Nephron progenitor cell (in vitro differentiated cells): Measurements from ENCODE around the gene DUSP28.
"Not testable (repeated sequence)": the region's sequence is repeated elsewhere in the genome, so short reads cannot be mapped to it uniquely, and the experiment has no call there.

Source experiments
- DNase-seq: peaks from one replicate; pipeline ENCODE4 v3.0.0; 2021
- H3K27ac Mint-ChIP-seq: 2 replicates; pipeline ENCODE4 v1.8.0; 2021; ENCODE audit warnings: mild to moderate bottlenecking, moderate library complexity, mixed read lengths
- H3K27me3 Mint-ChIP-seq: 2 replicates; pipeline ENCODE4 v1.8.0; 2021; ENCODE audit warnings: mild to moderate bottlenecking, low read depth, mixed read lengths; ENCODE audit not compliant: poor library complexity
- H3K36me3 Mint-ChIP-seq: 2 replicates; pipeline ENCODE4 v1.8.0; 2021; ENCODE audit warnings: low read depth, mixed read lengths
- H3K4me1 Mint-ChIP-seq: 2 replicates; pipeline ENCODE4 v1.8.0; 2021; ENCODE audit warnings: mixed read lengths
- H3K4me3 Mint-ChIP-seq: 2 replicates; pipeline ENCODE4 v1.8.0; 2021; ENCODE audit warnings: mild to moderate bottlenecking, moderate library complexity, mixed read lengths
- H3K9me3 Mint-ChIP-seq: 2 replicates; pipeline ENCODE4 v1.8.0; 2021; ENCODE audit warnings: mild to moderate bottlenecking, moderate library complexity, mixed read lengths
- TF ChIP-seq, protein P1 (sequence below): fragments of 200-600 bp; sonication (generic); IDR thresholded peaks from 2 replicates; pipeline ENCODE4 v1.5.0; 2021; ENCODE audit warnings: antibody characterized with exemption

Gene DUSP28

DNA sequence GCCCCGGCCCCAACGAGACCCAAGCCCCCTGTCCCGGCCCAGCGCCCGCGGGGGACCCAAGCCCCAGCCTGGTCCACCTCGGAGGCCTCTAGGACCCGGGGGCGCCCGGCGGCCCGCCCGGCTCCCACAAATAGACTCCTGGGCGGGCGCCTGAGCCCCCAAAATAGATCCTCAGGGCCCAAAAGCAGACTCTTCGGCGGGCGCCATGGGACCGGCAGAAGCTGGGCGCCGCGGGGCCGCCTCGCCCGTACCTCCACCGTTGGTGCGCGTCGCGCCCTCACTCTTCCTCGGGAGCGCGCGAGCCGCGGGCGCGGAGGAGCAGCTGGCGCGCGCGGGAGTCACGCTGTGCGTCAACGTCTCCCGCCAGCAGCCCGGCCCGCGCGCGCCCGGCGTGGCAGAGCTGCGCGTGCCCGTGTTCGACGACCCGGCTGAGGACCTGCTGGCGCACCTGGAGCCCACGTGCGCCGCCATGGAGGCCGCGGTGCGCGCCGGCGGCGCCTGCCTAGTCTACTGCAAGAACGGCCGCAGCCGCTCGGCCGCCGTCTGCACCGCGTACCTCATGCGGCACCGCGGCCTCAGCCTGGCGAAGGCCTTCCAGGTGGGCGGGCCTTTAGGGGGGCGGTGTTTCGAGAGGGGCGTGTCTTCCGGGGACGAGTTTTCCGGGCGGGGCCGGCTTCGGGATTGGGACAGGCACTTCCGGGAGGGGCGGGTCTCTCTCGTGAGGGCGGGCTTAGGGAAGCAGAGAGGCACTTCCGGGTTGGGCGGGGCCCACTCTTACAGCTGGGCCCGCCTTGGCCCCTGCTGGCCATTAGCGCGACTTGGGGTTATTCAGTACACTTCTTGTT, 545 bp downstream of the DUSP28 start:
- no peak overlapping the region for H3K27ac Mint-ChIP-seq
- TF ChIP-seq, protein P1, sequence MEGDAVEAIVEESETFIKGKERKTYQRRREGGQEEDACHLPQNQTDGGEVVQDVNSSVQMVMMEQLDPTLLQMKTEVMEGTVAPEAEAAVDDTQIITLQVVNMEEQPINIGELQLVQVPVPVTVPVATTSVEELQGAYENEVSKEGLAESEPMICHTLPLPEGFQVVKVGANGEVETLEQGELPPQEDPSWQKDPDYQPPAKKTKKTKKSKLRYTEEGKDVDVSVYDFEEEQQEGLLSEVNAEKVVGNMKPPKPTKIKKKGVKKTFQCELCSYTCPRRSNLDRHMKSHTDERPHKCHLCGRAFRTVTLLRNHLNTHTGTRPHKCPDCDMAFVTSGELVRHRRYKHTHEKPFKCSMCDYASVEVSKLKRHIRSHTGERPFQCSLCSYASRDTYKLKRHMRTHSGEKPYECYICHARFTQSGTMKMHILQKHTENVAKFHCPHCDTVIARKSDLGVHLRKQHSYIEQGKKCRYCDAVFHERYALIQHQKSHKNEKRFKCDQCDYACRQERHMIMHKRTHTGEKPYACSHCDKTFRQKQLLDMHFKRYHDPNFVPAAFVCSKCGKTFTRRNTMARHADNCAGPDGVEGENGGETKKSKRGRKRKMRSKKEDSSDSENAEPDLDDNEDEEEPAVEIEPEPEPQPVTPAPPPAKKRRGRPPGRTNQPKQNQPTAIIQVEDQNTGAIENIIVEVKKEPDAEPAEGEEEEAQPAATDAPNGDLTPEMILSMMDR = no peak

DNA sequence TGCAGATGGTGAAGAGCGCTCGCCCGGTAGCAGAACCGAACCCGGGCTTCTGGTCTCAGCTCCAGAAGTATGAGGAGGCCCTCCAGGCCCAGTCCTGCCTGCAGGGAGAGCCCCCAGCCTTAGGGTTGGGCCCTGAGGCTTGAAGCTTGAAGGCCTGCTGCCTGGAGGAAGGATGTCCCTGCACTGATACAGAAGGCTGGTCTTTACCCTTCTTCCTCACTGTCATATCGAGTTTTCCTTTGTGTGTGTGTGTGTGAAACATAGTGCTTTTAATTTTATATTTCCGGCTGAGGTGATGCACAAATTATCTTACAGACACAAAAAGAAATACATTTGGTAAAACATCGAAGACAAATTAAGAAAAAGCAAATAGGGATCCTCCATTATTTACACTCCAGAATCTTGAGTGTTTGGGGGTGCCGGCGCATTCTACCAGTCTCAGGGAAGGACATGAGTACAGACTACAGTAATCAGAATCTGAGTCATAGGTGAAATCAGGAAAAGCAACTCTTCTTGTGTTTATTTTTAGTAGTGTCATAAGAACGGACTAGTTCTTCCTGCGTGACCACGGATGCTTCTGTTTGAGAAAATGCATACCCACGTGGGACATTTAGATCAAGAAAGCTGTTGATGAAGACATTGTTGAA, 1.3 kb downstream of the DUSP28 start:
- H3K27ac Mint-ChIP-seq = no peak overlapping the region
- peak overlapping the region; percentile 82 for H3K4me3 Mint-ChIP-seq

More for the DNA sequence above, 545 bp downstream of the DUSP28 start:
- Mint-ChIP-seq H3K4me3 (peak overlapping the region; percentile 82), H3K36me3 (peaks cover 13% of the 10 kb centered on the region), H3K27me3 (peaks cover 3% of the 10 kb centered on the region), H3K9me3 (no peaks in the 10 kb centered on the region), H3K4me1 (peaks cover 37% of the 10 kb centered on the region)
- DNase-seq = peak; percentile 100

DNA sequence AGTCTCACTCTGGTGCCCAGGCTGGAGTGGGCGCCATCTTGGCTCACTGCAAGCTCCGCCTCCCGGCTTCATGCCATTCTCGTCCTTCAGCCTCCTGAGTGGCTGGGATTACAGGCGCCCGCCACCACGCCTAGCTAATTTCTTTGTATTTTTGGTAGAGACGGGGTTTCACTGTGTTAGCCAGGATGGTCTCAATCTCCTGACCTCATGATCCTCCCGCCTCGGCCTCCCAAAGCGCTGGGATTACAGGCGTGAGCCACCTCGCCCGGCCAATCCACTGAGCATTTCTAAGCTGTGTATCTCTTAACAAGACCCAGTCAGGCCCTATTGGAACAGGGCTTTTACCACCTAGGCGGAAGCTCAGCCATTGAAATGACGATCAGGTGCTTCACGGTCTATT, 3.1 kb downstream of the DUSP28 start:
- not testable (repeated sequence) for H3K27ac Mint-ChIP-seq, DNase-seq, H3K4me3 Mint-ChIP-seq, H3K9me3 Mint-ChIP-seq
- Mint-ChIP-seq H3K4me1 (peaks cover 46% of the 10 kb centered on the region), H3K27me3 (peaks cover 22% of the 10 kb centered on the region), H3K36me3 (peaks cover 12% of the 10 kb centered on the region)

More for the DNA sequence above, 1.3 kb downstream of the DUSP28 start:
- Mint-ChIP-seq H3K36me3 (peaks cover 13% of the 10 kb centered on the region), H3K9me3 (no peaks in the 10 kb centered on the region), H3K4me1 (peaks cover 42% of the 10 kb centered on the region), H3K27me3 (peaks cover 8% of the 10 kb centered on the region)
- TF ChIP-seq, protein P1 = no peak
- no peak for DNase-seq

DNA sequence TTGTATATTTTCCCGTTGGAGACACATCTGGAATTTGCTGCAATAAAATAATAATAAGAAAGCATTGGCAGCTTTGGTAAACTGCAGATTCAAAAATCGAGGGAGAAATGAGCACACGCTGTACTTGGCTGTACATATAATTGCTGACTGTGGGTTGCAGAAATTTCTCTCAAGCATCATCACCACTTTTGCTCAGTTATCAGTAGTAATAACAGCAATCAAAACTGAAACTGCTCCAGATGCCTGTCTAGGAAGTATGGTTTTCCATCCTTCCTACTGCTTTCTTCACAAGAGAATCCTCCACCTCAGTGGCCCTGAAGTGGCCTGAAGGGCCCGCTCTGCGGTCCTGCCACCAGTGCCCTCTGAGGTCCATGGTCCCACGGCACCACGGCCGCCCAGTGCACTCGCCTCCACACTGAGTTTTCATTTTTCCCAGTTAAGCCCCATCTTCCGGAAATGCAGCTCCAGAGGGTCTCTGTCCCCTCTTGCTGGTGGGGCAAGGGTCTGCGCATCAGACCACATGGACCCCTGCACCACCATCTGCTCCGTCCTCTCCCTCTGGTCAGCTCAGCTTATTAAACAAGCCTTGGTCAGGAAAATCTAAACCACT, 3.9 kb downstream of the DUSP28 start:
- H3K36me3 Mint-ChIP-seq = peaks cover 5% of the 10 kb centered on the region
- no peak overlapping the region for H3K4me3 Mint-ChIP-seq
- no peaks in the 10 kb centered on the region for H3K9me3 Mint-ChIP-seq
- TF ChIP-seq, protein P1 = no peak
- no peak overlapping the region for H3K27ac Mint-ChIP-seq
- no peak for DNase-seq
- peaks cover 23% of the 10 kb centered on the region for H3K27me3 Mint-ChIP-seq
- peaks cover 39% of the 10 kb centered on the region for H3K4me1 Mint-ChIP-seq

DNA sequence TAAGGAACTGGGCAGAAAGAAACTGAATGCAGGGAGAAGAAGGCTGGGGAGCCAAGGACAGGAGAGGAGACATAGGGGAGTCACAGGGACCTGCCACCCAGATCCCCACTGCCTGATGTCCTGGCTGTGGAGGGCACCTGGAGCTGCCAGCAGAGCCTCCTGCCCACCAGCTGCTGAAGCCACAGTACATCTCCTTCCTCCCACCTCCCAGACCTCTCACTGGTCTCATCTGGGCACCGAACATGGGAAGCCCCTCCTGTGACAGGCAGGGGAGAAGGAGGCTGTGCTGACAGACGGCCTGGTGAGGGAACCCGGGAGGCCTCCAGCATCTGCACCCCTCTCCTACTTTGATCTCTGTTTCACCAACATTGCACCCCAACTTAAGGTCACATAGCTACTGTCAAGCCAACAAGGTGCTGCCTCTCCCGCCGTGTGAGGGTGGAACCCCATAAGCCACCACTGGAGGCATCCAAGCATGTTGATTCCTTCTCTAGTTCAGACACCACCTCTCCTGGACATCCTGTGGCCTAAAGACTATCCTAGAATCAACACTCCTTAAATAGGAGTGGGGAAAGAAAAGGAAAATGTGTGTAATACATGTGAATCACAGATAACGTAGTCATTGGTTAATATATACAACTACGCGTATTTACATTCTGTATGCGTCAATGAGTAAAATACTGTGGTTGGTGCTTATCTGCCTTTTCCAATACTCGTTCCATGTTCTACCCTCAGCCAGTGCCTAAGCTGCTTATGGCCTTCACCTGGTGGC, 4.6 kb downstream of the DUSP28 start:
- TF ChIP-seq, protein P1 = no peak
- peaks cover 25% of the 10 kb centered on the region for H3K27me3 Mint-ChIP-seq
- H3K4me3 Mint-ChIP-seq = no peak overlapping the region
- H3K27ac Mint-ChIP-seq = peak overlapping the region; percentile 59
- H3K9me3 Mint-ChIP-seq = no peaks in the 10 kb centered on the region
- H3K36me3 Mint-ChIP-seq = peaks cover 5% of the 10 kb centered on the region
- peaks cover 37% of the 10 kb centered on the region for H3K4me1 Mint-ChIP-seq
- DNase-seq = no peak
